NCI-H2029 (cell line): ENCODE results near the gene SRP9.
"Not testable (repeated sequence)": the region's sequence is repeated elsewhere in the genome, so short reads cannot be mapped to it uniquely, and the experiment has no call there.

Experiments used
- DNase-seq: peaks from one replicate; lab custom pipeline; 2025; lab: John Stamatoyannopoulos, UW

The SRP9 gene

GRCh38 chr1:225774281-225775147, 3.1 kb upstream of the SRP9 start:
- peak; percentile 15 for DNase-seq

GRCh38 chr1:225776294-225776693, 1.3 kb upstream of the SRP9 start:
- DNase-seq: no peak

DNA sequence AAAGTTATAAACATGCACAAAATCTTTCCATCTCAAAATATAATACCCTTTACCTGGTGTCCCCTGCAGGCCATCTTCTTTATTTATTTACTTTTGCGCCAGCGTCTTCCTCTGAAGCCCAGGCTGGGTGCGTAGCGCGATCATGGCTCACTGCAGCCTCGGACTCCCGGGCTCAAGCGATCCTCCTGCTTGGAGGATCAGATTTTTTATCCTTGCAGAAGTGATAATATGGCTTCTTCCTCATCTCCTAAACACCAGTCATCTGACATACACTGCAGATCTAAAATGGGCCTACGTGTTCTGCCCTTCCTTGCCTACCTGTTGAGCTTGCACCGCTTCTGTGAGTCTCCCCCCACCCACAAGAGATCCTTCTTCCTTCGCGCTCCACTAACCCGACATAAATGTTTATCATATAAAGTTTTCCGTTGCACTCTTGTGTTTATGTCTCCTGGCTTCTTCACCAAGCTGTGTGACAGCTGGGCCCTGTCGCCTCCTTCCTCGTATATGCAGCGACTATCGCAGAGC, 506 bp upstream of the SRP9 start:
- DNase-seq: peak; percentile 39

GRCh38 chr1:225778337-225778669, 677 bp downstream of the SRP9 start:
- DNase-seq: no peak

GRCh38 chr1:225779165-225779564, 1.5 kb downstream of the SRP9 start:
- not testable (repeated sequence) for DNase-seq

DNA sequence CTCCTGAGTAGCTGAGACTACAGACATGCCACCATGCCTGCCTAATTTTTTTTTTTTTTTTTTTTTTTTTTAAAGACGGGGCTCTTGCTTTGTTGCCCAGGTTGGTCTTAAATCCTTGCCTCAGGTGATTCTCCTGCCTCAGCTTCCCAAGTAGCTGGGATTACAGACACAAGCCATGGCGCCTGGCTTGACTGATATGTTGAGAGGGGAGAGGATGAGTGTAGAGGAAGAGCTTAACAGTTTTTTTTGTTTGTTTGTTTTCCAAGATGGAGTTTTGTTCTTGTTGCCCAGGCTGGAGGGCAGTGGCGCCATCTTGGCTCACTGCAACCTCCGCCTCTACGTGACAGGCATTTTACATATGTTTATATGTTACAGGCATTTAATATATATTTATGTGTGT, 2.5 kb downstream of the SRP9 start:
- DNase-seq: no peak

DNA sequence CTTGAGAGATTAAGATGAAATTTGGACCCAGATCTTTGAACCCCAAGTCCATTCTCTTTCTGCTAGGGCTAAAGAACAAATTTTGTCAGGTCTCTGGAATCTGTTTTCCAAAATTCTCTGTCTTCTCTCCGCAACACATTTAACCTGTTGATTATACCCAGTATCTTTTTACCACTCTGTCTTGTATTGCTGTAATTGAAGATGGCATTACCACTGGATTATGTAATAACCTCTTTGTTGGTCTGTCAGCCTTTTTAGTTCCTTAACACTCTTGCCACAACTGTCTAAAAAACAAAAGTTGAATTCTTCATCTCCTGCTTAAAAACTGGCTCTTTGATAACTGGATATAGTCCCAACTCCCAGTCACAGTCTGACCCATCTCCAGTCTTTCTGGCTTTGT, 3.0 kb downstream of the SRP9 start:
- no peak for DNase-seq

DNA sequence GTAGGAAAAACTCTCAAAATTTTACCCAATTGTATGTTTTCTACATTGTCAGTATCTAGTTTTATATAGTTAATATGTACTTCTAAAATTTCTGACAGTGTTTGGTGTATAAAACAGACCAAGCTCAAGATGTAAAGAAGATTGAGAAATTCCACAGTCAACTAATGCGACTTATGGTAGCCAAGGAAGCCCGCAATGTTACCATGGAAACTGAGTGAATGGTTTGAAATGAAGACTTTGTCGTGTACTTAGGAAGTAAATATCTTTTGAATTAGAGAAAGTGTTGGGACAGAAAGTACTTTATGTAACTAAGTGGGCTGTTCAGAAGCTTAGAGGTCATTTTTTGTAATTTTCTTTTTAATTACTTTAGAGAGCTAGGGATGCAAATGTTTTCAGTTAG, 11.5 kb downstream of the SRP9 start:
- DNase-seq: not testable (repeated sequence)

DNA sequence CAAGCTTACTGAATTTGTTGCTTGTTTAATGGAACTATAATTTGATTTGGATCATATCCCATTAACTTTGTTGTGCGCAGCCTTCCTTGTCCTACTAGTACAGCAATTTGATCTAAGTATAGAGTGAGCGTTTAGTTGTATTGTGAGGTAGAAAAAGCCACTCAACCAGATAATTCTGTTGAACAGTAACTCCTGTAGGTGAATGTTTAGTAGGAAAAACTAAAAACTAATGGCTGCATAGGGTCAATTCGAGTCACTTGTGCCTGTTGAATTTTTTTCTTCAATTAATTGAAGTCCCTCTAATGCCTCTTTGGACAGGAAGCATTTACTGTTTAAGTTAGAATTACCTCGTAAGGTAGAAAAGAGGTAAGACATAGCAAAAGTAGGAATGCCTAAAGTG, 17.3 kb downstream of the SRP9 start:
- DNase-seq: no peak

GRCh38 chr1:225796097-225796496, 18.5 kb downstream of the SRP9 start:
- DNase-seq: not testable (repeated sequence)

- DNase-seq: not testable (repeated sequence)
Measured at GRCh38 chr1:225801146-225801545, 23.5 kb downstream of the SRP9 start.

- DNase-seq: no peak
Measured at GRCh38 chr1:225806249-225806648, 28.6 kb downstream of the SRP9 start.

DNA sequence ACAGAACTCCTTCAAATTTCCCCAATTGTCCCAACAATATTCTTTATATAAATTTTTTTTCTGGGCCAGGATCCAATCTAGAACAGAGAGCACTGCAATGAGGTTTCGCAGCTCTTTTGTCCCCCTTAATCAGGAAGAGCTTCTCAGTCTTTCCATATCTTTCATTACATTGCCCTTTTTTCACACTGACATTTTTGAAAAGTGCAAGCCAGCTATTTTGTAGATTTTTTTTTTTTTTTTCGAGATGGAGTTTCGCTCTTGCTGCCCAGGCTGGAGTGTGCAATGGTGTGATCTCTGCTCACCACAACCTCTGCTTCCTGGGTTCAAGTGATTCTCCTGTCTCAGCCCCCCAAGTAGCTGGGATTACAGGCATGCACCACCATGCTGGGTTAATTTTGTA, 29.1 kb downstream of the SRP9 start:
- DNase-seq: not testable (repeated sequence)

DNA sequence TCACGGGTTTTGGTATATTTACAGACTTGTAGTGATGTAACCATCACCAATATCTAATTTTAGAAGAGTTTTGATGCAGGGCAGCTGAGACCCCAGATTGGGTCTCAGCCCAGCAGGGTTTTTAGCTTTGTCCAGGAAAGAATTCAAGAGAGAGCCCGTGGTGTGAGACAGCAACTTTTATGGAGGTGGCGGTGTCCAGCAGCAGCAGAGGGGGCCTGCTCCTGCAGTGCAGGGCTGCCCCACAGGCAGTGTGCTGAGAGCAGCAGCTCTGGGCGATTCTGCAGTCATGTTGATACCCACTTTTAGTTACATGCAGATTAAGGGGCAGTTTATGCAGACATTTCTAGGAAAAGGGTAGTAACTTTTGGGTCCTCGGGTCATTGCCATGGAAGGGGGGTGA, 30.5 kb downstream of the SRP9 start:
- DNase-seq: no peak

GRCh38 chr1:225809842-225810578, 32.4 kb downstream of the SRP9 start, which contains the start of gene EPHX1:
TSS of gene EPHX1 (plus strand) at chr1:225810124. CDS start at chr1:225828730, 18,606 bp downstream.
- peak; percentile 77 for DNase-seq

DNA sequence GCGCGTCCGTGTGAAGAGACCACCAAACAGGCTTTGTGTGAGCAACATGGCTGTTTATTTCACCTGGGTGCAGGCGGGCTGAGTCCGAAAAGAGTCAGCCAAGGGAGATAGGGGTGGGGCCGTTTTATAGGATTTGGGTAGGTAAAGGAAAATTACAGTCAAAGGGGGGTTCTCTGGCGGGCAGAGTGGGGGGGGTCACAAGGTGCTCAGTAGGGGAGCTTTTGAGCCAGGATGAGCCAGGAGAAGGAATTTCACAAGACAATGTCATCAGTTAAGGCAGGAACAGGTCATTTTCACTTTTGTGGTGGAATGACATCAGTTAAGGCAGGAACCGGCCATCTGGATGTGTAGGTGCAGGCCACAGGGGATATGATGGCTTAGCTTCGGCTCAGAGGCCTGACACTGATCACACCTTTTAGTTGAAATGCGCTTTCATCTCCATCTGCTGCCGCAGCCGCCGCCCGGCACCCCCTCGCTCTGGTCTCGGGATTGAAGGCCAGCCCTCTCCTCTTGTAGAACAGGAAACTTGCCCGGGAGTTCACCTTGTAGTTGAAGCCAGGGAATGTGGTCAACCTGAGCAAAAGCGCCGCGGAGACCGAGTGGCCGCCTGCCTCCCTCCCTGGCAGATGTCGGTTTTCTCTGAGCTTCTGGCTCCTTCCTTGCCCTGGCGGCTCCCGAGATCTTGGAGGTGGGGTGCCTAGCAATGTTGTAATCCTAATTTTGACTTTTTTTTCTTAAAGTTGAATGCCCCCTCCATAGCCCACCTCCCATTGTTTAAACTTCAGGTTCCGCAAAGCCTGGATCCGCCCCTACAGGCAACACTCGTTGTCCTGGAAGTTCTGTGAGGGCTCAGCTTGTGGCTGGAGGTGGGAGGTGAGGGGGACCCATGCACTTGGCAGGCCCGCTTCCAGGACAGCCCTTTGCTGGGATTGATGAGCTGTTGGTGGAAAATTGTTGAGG, 33.2 kb downstream of the SRP9 start:
- DNase-seq: not testable (repeated sequence)

GRCh38 chr1:225811622-225812487, 34.2 kb downstream of the SRP9 start:
- no peak for DNase-seq

DNA sequence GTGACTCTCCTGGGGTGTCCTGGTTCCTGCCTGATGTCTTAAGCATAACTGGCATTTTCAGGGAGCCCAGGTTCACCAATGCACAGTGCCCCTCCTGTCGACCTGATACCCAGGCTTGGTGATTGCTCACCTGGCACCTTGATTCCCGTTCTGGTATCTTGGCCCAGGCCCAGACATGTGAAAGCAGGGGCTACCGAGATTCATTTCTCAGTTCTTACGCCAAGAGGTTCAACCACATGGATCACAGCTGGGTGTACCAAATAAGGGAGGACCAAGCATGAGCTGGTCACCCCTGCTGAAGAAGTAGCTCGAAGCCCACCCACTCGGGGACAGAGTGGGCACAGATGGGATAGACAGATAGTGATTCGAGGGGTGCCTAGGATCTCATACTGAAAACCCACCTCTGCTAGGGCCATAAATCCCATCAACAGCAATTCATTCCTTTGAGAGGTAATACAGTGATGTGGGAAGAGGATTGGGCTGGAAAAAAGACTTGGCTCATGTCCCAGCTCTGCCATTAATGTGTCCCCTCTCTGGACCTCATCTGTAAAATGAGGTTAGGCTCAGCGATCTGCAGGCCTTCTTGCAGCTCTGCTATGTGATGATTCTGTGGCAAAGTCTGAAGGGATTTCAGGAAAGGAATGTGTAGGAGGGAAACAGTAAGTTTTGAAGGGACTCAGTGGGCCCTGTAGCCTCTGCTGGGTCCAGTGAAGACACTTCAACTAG, 35.0 kb downstream of the SRP9 start:
- no peak for DNase-seq

DNA sequence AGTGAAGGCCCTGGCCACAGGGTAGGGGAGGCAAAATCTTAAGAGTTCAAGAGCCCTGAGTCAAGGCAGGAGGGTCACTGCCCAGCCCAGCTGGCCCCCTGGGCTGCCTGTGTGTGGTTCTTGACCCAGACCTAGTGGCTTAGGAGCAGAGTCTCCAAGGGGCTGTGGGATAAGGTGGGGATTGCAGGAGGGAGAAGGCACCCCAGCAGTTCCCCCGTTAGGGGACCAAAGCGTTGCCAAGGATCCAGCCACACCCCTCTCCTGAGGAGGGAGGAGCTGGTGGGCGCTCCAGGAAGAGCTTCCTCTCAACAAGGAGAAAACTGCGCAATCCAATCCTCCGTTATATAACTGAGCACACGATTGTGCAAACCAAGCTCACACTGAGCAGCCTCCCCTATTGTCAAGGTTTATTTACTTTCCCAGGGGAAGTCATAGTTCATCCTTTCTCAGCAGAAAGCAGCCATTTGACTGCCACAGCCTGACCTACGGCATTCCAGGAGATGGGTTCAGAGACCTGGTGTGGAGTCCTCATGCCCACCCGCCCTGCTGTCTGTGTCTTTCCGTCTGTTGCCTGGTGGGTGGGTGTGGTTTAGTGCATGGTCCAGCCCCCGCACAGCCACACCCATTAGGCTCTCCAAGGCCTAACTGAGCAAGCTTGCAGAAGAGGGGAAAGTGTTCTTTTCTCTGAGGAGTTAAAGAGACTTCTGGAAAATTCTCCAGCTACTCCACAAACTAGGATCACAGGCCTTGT, 35.8 kb downstream of the SRP9 start:
- DNase-seq: peak; percentile 81
